Ishikawa (cell line): ENCODE results near the gene AGO1.

Experiments
- CEBPB ChIP-seq: IDR thresholded peaks from 2 replicates; pipeline ENCODE4 v1.6.1; 2012
- CREB1 ChIP-seq: IDR thresholded peaks from 2 replicates; pipeline ENCODE4 v1.6.1; 2012; ENCODE audit warnings: low read depth
- EGR1 ChIP-seq: IDR thresholded peaks from 2 replicates; pipeline ENCODE4 v1.6.1; 2012
- EP300 ChIP-seq: IDR thresholded peaks from 2 replicates; pipeline ENCODE4 v1.6.1; 2012; ENCODE audit warnings: borderline replicate concordance
- FOXM1 ChIP-seq: IDR thresholded peaks from 2 replicates; pipeline ENCODE4 v1.6.1; 2012; ENCODE audit warnings: low read depth, borderline replicate concordance
- NFIC ChIP-seq: IDR thresholded peaks from 2 replicates; pipeline ENCODE4 v1.6.1; 2012
- RAD21 ChIP-seq: IDR thresholded peaks from 2 replicates; pipeline ENCODE4 v1.6.1; 2012; ENCODE audit warnings: low read depth
- TAF1 ChIP-seq: IDR thresholded peaks from 2 replicates; pipeline ENCODE4 v1.6.1; 2012; ENCODE audit warnings: low read depth, mild to moderate bottlenecking
- TCF12 ChIP-seq: IDR thresholded peaks from 2 replicates; pipeline ENCODE4 v1.6.1; 2012; ENCODE audit warnings: low read depth
- TEAD4 ChIP-seq: IDR thresholded peaks from 2 replicates; pipeline ENCODE4 v1.6.1; 2012
- YY1 ChIP-seq: IDR thresholded peaks from 2 replicates; pipeline ENCODE4 v1.6.1; 2012; ENCODE audit warnings: low read depth
- ZBTB7A ChIP-seq: IDR thresholded peaks from 2 replicates; pipeline ENCODE4 v1.6.1; 2012; ENCODE audit warnings: low read depth
- TF ChIP-seq, protein P1 (sequence below): IDR thresholded peaks from 2 replicates; pipeline ENCODE4 v1.6.1; 2012
- TF ChIP-seq, protein P2 (sequence below): IDR thresholded peaks from 2 replicates; pipeline ENCODE4 v1.6.1; 2012
- TF ChIP-seq, protein P3 (sequence below): IDR thresholded peaks from 2 replicates; pipeline ENCODE4 v1.6.1; 2012; ENCODE audit warnings: low read depth, mild to moderate bottlenecking

Gene AGO1

DNA sequence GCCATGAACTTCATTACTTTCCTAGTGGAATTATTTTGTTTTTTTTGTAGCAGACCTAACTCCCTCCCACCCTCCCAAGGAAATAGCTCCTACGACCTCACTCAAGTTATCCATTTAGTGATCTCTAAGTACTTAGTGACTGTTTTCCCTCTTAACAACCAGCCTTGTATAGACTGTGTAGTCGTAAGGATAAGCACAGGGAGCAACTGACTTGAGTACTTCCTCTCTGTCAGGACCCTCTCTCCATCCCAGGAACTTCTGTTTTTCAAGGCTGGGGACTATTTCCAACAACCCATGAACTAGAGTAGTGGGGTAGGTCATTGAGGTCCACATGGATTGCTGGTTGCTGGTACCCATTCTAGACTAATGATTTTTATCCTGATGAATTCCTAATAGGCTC is 1.9 kb downstream of the AGO1 start:
- no peak for TF ChIP-seq EP300
- no peak for TF ChIP-seq TAF1
- TF ChIP-seq TEAD4, result no peak
- TF ChIP-seq CEBPB, result no peak
- TF ChIP-seq EGR1, result no peak
- TF ChIP-seq FOXM1, result no peak
- no peak for TF ChIP-seq CREB1
- no peak for TF ChIP-seq TCF12

DNA sequence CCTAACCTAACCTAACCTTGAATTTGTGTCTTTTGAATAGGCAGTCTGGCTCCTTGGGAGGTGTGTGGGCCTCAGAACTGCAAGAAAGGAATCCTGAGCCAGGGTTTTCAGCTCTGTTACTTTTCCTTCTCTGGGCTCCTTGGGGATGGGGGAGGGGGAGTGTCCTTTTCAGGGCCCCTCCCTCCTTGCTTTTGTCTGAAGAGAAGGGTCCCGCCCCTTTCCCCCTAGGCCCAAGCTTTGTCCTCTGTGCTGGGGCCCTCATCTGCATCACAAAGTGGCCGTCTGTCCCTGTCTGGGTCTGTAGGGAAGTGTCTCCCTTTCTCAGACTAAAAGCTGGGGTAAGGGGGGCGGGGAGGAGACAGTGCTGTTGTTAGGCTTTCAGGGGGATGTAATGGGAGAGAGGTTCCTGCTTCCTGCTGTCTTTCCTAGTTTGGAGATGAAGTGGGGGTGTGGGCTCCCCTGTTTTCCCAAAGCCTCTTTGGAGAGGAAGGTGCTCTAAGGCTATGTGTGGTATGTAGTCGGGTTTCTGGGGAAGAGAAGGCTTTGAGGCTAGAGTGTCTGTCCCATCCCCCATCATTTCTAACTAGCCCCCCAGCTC is 3.1 kb downstream of the AGO1 start:
- TF ChIP-seq TEAD4 (no peak), EGR1 (no peak), FOXM1 (no peak), ZBTB7A (no peak)

DNA sequence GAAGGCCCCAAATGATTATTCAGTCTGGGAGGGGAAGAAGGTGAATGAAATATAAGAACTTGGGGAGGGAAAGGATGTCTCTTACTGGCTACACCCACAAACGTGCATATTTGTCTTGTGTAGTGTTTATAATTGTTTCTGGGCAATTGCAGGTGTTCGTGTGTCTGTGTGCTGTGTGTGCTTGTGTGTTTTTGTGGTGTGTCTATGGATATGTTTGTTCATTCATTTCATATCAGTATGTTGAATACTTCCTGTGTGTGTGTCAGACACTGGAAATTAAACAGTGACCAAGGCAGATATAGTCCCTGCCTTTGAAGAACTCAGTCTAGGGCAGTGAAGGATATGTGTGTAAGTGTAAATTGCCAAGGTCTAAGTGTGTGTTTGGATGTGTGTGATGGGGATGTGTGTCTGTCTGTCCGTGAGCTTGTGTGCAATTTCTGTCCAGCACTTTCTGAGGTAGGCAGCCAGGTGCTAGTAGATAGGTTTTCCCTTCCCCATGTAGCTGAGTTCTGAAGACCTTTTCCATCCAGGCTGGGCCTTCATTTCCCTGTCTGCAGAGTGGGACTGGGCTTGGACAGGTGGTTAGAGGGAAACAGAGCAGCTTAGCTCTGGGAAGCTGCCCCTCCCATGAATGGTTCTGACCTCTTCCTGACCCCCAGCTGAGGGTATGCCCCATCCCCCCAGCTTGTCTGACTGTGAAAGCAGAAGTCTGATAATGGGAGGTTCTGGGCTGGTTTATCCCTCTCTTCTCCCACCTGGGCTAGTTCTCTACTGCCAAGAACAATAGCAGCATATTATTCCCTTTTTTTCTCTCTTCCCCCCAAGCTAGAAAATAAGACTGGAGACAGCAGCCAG is 3.8 kb downstream of the AGO1 start:
- TF ChIP-seq FOXM1, result no peak
- TF ChIP-seq, protein P1, sequence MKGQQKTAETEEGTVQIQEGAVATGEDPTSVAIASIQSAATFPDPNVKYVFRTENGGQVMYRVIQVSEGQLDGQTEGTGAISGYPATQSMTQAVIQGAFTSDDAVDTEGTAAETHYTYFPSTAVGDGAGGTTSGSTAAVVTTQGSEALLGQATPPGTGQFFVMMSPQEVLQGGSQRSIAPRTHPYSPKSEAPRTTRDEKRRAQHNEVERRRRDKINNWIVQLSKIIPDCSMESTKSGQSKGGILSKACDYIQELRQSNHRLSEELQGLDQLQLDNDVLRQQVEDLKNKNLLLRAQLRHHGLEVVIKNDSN, result no peak
- TF ChIP-seq EP300, result no peak
- no peak for TF ChIP-seq EGR1
- TF ChIP-seq, protein P2, sequence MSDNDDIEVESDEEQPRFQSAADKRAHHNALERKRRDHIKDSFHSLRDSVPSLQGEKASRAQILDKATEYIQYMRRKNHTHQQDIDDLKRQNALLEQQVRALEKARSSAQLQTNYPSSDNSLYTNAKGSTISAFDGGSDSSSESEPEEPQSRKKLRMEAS, result no peak
- TF ChIP-seq, protein P3, sequence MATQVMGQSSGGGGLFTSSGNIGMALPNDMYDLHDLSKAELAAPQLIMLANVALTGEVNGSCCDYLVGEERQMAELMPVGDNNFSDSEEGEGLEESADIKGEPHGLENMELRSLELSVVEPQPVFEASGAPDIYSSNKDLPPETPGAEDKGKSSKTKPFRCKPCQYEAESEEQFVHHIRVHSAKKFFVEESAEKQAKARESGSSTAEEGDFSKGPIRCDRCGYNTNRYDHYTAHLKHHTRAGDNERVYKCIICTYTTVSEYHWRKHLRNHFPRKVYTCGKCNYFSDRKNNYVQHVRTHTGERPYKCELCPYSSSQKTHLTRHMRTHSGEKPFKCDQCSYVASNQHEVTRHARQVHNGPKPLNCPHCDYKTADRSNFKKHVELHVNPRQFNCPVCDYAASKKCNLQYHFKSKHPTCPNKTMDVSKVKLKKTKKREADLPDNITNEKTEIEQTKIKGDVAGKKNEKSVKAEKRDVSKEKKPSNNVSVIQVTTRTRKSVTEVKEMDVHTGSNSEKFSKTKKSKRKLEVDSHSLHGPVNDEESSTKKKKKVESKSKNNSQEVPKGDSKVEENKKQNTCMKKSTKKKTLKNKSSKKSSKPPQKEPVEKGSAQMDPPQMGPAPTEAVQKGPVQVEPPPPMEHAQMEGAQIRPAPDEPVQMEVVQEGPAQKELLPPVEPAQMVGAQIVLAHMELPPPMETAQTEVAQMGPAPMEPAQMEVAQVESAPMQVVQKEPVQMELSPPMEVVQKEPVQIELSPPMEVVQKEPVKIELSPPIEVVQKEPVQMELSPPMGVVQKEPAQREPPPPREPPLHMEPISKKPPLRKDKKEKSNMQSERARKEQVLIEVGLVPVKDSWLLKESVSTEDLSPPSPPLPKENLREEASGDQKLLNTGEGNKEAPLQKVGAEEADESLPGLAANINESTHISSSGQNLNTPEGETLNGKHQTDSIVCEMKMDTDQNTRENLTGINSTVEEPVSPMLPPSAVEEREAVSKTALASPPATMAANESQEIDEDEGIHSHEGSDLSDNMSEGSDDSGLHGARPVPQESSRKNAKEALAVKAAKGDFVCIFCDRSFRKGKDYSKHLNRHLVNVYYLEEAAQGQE, result no peak
- TF ChIP-seq ZBTB7A, result no peak
- TF ChIP-seq TEAD4, result no peak

DNA sequence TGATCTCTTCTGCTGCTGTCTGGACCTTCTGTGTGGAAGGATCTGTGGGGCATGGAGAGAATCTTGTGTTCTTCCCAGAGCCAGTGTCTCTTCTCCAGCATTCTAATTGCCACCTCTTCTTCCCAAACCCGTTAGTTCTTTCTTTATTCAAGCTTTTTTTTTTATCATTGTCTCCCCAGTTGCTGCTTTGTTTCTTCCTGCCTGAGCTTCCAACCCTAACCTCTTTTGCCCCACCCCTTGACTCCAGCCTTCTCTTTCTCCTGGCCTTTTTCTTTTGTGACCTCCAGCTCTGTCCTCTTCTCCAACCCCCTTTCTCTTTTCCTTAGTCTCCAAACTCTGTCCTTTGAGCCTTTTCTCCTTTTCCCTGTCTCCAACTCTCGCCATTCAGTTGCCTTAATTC is 4.5 kb downstream of the AGO1 start:
- TF ChIP-seq FOXM1 (no peak), TCF12 (no peak), EGR1 (no peak), RAD21 (no peak), EP300 (no peak), TEAD4 (no peak), CREB1 (no peak), CEBPB (no peak), NFIC (no peak), ZBTB7A (no peak), TAF1 (no peak), YY1 (no peak)
- TF ChIP-seq, protein P1, result no peak
- TF ChIP-seq, protein P2, result no peak
- TF ChIP-seq, protein P3, result no peak

DNA sequence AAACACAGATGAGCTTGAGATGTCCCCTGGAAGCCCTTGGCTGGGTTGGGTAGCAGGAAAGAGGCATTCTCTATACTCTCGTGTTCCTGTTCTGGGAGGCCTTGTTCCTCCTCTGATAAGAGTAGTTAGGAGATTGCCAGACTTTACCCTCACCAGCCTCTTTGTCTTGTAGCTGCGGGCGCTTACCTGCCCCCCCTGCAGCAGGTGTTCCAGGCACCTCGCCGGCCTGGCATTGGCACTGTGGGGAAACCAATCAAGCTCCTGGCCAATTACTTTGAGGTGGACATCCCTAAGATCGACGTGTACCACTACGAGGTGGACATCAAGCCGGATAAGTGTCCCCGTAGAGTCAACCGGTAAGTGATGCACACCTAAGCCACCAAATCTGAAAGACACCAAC is 5.2 kb downstream of the AGO1 start:
- TF ChIP-seq TEAD4 (no peak), NFIC (no peak), YY1 (no peak), TCF12 (no peak), FOXM1 (no peak), EGR1 (no peak), RAD21 (no peak), CREB1 (no peak), TAF1 (no peak), CEBPB (no peak), EP300 (no peak), ZBTB7A (no peak)
- TF ChIP-seq, protein P3, result no peak
- TF ChIP-seq, protein P1, result no peak
- TF ChIP-seq, protein P2, result no peak
